Measurements from ENCODE around the gene UTP18. TPM values are rescaled to one million over a fixed set of nuclear protein-coding genes. Genes with fewer than 3 reads are reported as not detected.

The UTP18 gene
- total and polyA plus RNA-seq, 9 of the 15 experiments (the other 6 are each of a cell fraction or from before 2014, with no cell fraction given) = 31.1 to 99.2 (median 66.7) TPM

GRCh38 chr17:51322390-51323029 lies 62.2 kb downstream of the UTP18 start (continued):
- TF ChIP-seq CTCFL (IDR thresholded peaks at IDR 0.05; ENCODE audit: borderline replicate concordance, insufficient read depth, low read depth, low read length, poor library complexity, severe bottlenecking) (peak; percentile 17), ELK1 (CRISPR knock-in tag; IDR thresholded peaks at IDR 0.05) (no peak), PTRF (tag; IDR thresholded peaks at IDR 0.05) (no peak), EHMT2 (IDR thresholded peaks at IDR 0.05) (no peak), HMG20B (CRISPR knock-in tag; IDR thresholded peaks at IDR 0.05) (no peak), ZNF165 (CRISPR knock-in tag; IDR thresholded peaks at IDR 0.05; ENCODE audit: borderline replicate concordance) (no peak), CTBP1 (IDR thresholded peaks at IDR 0.05; ENCODE audit: borderline replicate concordance) (no peak), PKNOX1 (IDR thresholded peaks at IDR 0.05) (peak; percentile 58), ZNF197 (CRISPR knock-in tag; IDR thresholded peaks at IDR 0.05; ENCODE audit: low read depth) (no peak), HDAC1 (IDR thresholded peaks at IDR 0.05) (no peak), ZNF75A (CRISPR knock-in tag; IDR thresholded peaks at IDR 0.05) (no peak), ZNF764 (CRISPR knock-in tag; IDR thresholded peaks at IDR 0.05; ENCODE audit: low read depth) (no peak), FOXA3 (CRISPR knock-in tag; conservative IDR thresholded peaks at IDR 0.05 in 1 of 2, IDR thresholded peaks at IDR 0.05 in 1 of 2) (peak; percentile 66), OTX1 (CRISPR knock-in tag; IDR thresholded peaks at IDR 0.05) (no peak), VEZF1 (CRISPR knock-in tag; IDR thresholded peaks at IDR 0.05) (no peak), MNT (conservative IDR thresholded peaks at IDR 0.05) (no peak), CEBPG (CRISPR knock-in tag; IDR thresholded peaks at IDR 0.05) (no peak), CEBPG (tag; conservative IDR thresholded peaks at IDR 0.05 in 1 of 2, IDR thresholded peaks at IDR 0.05 in 1 of 2) (no peak), FOXM1 (IDR thresholded peaks at IDR 0.05; ENCODE audit: low read depth) (no peak), FOXM1 (CRISPR knock-in tag; IDR thresholded peaks at IDR 0.05; ENCODE audit: low read depth) (no peak), HDAC8 (tag; IDR thresholded peaks at IDR 0.05) (no peak)
